ENCODE data around the gene APRT.
"Not testable (repeated sequence)": the region's sequence is repeated elsewhere in the genome, so short reads cannot be mapped to it uniquely, and the experiment has no call there.

Gene APRT

GRCh38 chr16:88781140-88782077 lies 30.3 kb downstream of the APRT start:
- DNase-seq (ENCODE audit: low read depth, low spot score): peak; percentile 54
- peak overlapping the region; percentile 77 for H3K4me3 ChIP-seq (ENCODE audit: low read length)

- H3K4me3 ChIP-seq (ENCODE audit: low read length): peak overlapping the region; percentile 77
- DNase-seq (ENCODE audit: low read depth, low spot score): no peak
These were observed 31.3 kb downstream of the APRT start for GRCh38 chr16:88780142-88781062.

- H3K4me3 ChIP-seq (ENCODE audit: low read length): no peak overlapping the region
- DNase-seq (ENCODE audit: low read depth, low spot score): no peak
These were observed 32.2 kb downstream of the APRT start for GRCh38 chr16:88779406-88780141.

GRCh38 chr16:88778541-88779065 lies 33.1 kb downstream of the APRT start:
- no peak for DNase-seq (ENCODE audit: low read depth, low spot score)
- H3K4me3 ChIP-seq (ENCODE audit: low read length): no peak overlapping the region

GRCh38 chr16:88778271-88778525 lies 33.5 kb downstream of the APRT start:
- DNase-seq (ENCODE audit: low read depth, low spot score): no peak
- no peak overlapping the region for H3K4me3 ChIP-seq (ENCODE audit: low read length)

GRCh38 chr16:88777471-88778270 lies 34.1 kb downstream of the APRT start:
- H3K4me3 ChIP-seq (ENCODE audit: low read length): no peak overlapping the region
- no peak for DNase-seq (ENCODE audit: low read depth, low spot score)

GRCh38 chr16:88775825-88776224 lies 35.9 kb downstream of the APRT start:
- DNase-seq (ENCODE audit: low read depth, low spot score): no peak
- H3K4me3 ChIP-seq (ENCODE audit: low read length): no peak overlapping the region

- no peak for DNase-seq (ENCODE audit: low read depth, low spot score)
These were observed 37.0 kb downstream of the APRT start for GRCh38 chr16:88774544-88775393.

GRCh38 chr16:88773812-88774291 lies 37.9 kb downstream of the APRT start:
- DNase-seq (ENCODE audit: low read depth, low spot score): no peak
- H3K4me3 ChIP-seq (ENCODE audit: low read length): no peak overlapping the region

More at GRCh38 chr16:88774544-88775393, 37.0 kb downstream of the APRT start:
- H3K4me3 ChIP-seq (ENCODE audit: low read length): no peak overlapping the region

- DNase-seq (ENCODE audit: low read depth, low spot score): no peak
- no peak overlapping the region for H3K4me3 ChIP-seq (ENCODE audit: low read length)
These were observed 38.6 kb downstream of the APRT start for GRCh38 chr16:88772871-88773811.

- H3K4me3 ChIP-seq (ENCODE audit: low read length); DNase-seq (ENCODE audit: low read depth, low spot score): not testable (repeated sequence)
These were observed 39.9 kb downstream of the APRT start for GRCh38 chr16:88771781-88772180.

- no peak for DNase-seq (ENCODE audit: low read depth, low spot score)
- H3K4me3 ChIP-seq (ENCODE audit: low read length): no peak overlapping the region
These were observed 40.4 kb downstream of the APRT start for GRCh38 chr16:88771294-88771772.

- H3K4me3 ChIP-seq (ENCODE audit: low read length): no peak overlapping the region
- no peak for DNase-seq (ENCODE audit: low read depth, low spot score)
These were observed 41.1 kb downstream of the APRT start for GRCh38 chr16:88770461-88771293.

GRCh38 chr16:88769617-88770460 lies 41.9 kb downstream of the APRT start:
- H3K4me3 ChIP-seq (ENCODE audit: low read length): no peak overlapping the region
- DNase-seq (ENCODE audit: low read depth, low spot score): no peak
